HEK293 (cell line): Measurements from ENCODE around the gene C6orf47.

Source experiments
- PRDM1 ChIP-seq: fragments of 450-650 bp; formaldehyde crosslinking; IDR thresholded peaks from 2 replicates; pipeline ENCODE4; 2016; ENCODE audit warnings: missing biosample characterization, missing genetic modification characterization
- SALL2 ChIP-seq: fragments of 450-650 bp; formaldehyde crosslinking; IDR thresholded peaks from 2 replicates; pipeline ENCODE4 v1.5.0; 2017; ENCODE audit warnings: missing biosample characterization, mild to moderate bottlenecking, missing genetic modification characterization, borderline replicate concordance
- TRIM28 ChIP-seq: IDR thresholded peaks from 2 replicates; pipeline ENCODE4 v1.6.1; 2011; ENCODE audit warnings: low read length, control low read depth, borderline replicate concordance
- YY1 ChIP-seq: fragments of 450-650 bp; formaldehyde crosslinking; IDR thresholded peaks from 2 replicates; pipeline ENCODE4 v1.5.1; 2018; ENCODE audit warnings: missing biosample characterization, missing genetic modification characterization
- ZBTB21 ChIP-seq: fragments of 450-650 bp; formaldehyde crosslinking; IDR thresholded peaks from 2 replicates; pipeline ENCODE4 v1.5.1; 2017; ENCODE audit warnings: missing biosample characterization, missing genetic modification characterization
- ZNF140 ChIP-seq: fragments of 450-650 bp; formaldehyde crosslinking; IDR thresholded peaks from 2 replicates; pipeline ENCODE4 v1.5.1; 2016; ENCODE audit warnings: missing biosample characterization, missing genetic modification characterization
- ZNF24 ChIP-seq: fragments of 450-650 bp; formaldehyde crosslinking; IDR thresholded peaks from 2 replicates; pipeline ENCODE4 v1.5.1; 2016; ENCODE audit warnings: missing biosample characterization, missing genetic modification characterization
- ZNF274 ChIP-seq, 2 experiments: fragments of 200-500 bp in 1 of 2; fragments of 450-650 bp in 1 of 2; sonication (Bioruptor generic) in 1 of 2; formaldehyde crosslinking in 1 of 2; IDR thresholded peaks; 2 replicates each; pipeline versions ENCODE4 v1.5.1 to v1.6.1; 2014 to 2016; ENCODE audit warnings: borderline replicate concordance in 1 of 2, inconsistent platforms in 1 of 2, low read length in 1 of 2, missing biosample characterization in 1 of 2, missing genetic modification characterization in 1 of 2
- ZNF302 ChIP-seq: fragments of 450-650 bp; formaldehyde crosslinking; IDR thresholded peaks from 2 replicates; pipeline ENCODE4 v1.5.1; 2016; ENCODE audit warnings: missing biosample characterization, missing genetic modification characterization, low read depth
- ZNF549 ChIP-seq: fragments of 450-650 bp; IDR thresholded peaks from 2 replicates; pipeline ENCODE4 v1.5.1; 2018; ENCODE audit warnings: missing biosample characterization, missing genetic modification characterization, mild to moderate bottlenecking, inconsistent platforms, moderate library complexity
- ZNF660 ChIP-seq: fragments of 450-650 bp; IDR thresholded peaks from 2 replicates; pipeline ENCODE4 v1.5.1; 2018; ENCODE audit warnings: missing biosample characterization, mild to moderate bottlenecking, missing genetic modification characterization
- ZNF777 ChIP-seq: fragments of 450-650 bp; formaldehyde crosslinking; IDR thresholded peaks from 2 replicates; pipeline ENCODE4 v1.5.1; 2017; ENCODE audit warnings: missing biosample characterization, missing genetic modification characterization, borderline replicate concordance
- TF ChIP-seq, protein P1 (sequence below): fragments of 450-650 bp; formaldehyde crosslinking; IDR thresholded peaks from 2 replicates; pipeline ENCODE4 v1.5.1; 2016; ENCODE audit warnings: missing biosample characterization, missing genetic modification characterization
- TF ChIP-seq, protein P2 (sequence below): fragments of 450-650 bp; formaldehyde crosslinking; IDR thresholded peaks from 2 replicates; pipeline ENCODE4 v1.5.1; 2016; ENCODE audit warnings: missing biosample characterization, missing genetic modification characterization

DNA sequence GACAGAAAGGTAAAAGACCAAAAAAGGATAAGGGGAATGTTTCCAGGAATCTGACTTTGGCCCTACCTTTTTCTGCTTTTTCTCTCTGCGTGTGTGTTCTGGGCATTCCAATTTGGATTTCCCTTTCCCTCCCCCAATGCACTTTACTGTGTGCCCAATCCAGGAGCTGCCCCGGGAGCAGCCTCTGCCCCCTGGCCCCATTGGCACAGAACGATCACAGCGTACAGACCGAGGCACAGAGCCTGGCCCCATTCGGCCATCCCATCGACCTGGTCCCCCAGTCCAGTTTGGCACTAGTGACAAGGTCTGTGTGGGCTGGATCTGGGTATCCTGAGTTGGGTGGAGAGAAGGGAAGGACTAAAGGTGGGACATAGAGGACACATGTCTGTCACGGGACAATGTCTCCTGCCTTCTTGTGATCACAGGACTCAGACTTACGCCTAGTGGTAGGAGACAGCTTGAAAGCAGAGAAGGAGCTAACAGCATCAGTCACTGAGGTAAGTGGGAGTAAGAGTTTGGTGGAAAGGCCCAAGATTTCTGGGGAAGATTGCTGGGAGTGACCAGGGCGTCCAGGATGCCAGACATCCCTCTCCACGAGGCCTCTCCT lies 25.5 kb downstream of the C6orf47 start:
- TF ChIP-seq, protein P1, sequence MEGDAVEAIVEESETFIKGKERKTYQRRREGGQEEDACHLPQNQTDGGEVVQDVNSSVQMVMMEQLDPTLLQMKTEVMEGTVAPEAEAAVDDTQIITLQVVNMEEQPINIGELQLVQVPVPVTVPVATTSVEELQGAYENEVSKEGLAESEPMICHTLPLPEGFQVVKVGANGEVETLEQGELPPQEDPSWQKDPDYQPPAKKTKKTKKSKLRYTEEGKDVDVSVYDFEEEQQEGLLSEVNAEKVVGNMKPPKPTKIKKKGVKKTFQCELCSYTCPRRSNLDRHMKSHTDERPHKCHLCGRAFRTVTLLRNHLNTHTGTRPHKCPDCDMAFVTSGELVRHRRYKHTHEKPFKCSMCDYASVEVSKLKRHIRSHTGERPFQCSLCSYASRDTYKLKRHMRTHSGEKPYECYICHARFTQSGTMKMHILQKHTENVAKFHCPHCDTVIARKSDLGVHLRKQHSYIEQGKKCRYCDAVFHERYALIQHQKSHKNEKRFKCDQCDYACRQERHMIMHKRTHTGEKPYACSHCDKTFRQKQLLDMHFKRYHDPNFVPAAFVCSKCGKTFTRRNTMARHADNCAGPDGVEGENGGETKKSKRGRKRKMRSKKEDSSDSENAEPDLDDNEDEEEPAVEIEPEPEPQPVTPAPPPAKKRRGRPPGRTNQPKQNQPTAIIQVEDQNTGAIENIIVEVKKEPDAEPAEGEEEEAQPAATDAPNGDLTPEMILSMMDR (tag by site-specific recombination) = no peak
- TF ChIP-seq PRDM1 = no peak
- TF ChIP-seq, protein P2, sequence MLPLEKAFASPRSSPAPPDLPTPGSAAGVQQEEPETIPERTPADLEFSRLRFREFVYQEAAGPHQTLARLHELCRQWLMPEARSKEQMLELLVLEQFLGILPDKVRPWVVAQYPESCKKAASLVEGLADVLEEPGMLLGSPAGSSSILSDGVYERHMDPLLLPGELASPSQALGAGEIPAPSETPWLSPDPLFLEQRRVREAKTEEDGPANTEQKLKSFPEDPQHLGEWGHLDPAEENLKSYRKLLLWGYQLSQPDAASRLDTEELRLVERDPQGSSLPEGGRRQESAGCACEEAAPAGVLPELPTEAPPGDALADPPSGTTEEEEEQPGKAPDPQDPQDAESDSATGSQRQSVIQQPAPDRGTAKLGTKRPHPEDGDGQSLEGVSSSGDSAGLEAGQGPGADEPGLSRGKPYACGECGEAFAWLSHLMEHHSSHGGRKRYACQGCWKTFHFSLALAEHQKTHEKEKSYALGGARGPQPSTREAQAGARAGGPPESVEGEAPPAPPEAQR = no peak
- TF ChIP-seq ZNF274 (IDR thresholded peaks at IDR 0.05; ENCODE audit: low read length) = no peak
- TF ChIP-seq ZNF274 (tag by site-specific recombination; IDR thresholded peaks at IDR 0.05; ENCODE audit: borderline replicate concordance) = no peak
- no peak for TF ChIP-seq SALL2 (tag by site-specific recombination)
- TF ChIP-seq ZNF549 (tag by site-specific recombination) = no peak
- TF ChIP-seq ZBTB21 (tag by site-specific recombination) = no peak
- no peak for TF ChIP-seq ZNF660 (tag by site-specific recombination)
- no peak for TF ChIP-seq ZNF140 (tag by site-specific recombination)
- no peak for TF ChIP-seq TRIM28
- TF ChIP-seq ZNF24 (tag by site-specific recombination) = no peak
- no peak for TF ChIP-seq ZNF302 (tag by site-specific recombination)
- TF ChIP-seq YY1 (tag by site-specific recombination) = no peak
- no peak for TF ChIP-seq ZNF777 (tag by site-specific recombination)
